ENCODE results near the gene ACTG1. TPM values are rescaled to one million over a fixed set of nuclear protein-coding genes. Genes with fewer than 3 reads are reported as not detected.
A peak's percentile ranks its signal among the peaks of the same experiment; 100 is the strongest.

Gene ACTG1
- total RNA-seq, 1 donor from 2014 or later, result 2,441 TPM

GRCh38 chr17:81514739-81515529, 2.3 kb upstream of the ACTG1 start:
- no peak for DNase-seq (ENCODE audit: extremely low spot score in 2 of 2)
- TF ChIP-seq CTCF (IDR thresholded peaks at IDR 0.05) (no peak), POLR2A (IDR thresholded peaks at IDR 0.05) (peak in 1 of 2 donors; percentile 85), POLR2AphosphoS5 (IDR thresholded peaks at IDR 0.05; ENCODE audit: insufficient read depth in 1 of 2, low read depth in 1 of 2) (peak in 1 of 2 donors; percentile 70)
- H3K4me3 ChIP-seq, result peak overlapping the region; percentile 93 to 99
- peaks cover 63% of the 10 kb centered on the region for H3K4me1 ChIP-seq
- H3K9me3 ChIP-seq, result no peaks in the 10 kb centered on the region
- intact Hi-C loops (cut with DNase I), result loop anchor here (5.0 kb wide), 1 partner anchor 37 kb away; the partner anchor contains the start of gene FAAP100
- H3K27me3 ChIP-seq, result no peaks in the 10 kb centered on the region
- peak overlapping the region; percentile 100 for H3K27ac ChIP-seq
- peaks cover 9 to 24% of the 10 kb centered on the region in 2 donors for H3K36me3 ChIP-seq

GRCh38 chr17:81514489-81514738, 1.8 kb upstream of the ACTG1 start:
- peak overlapping the region; percentile 100 for H3K27ac ChIP-seq
- H3K27me3 ChIP-seq, result no peaks in the 10 kb centered on the region
- H3K4me1 ChIP-seq, result peaks cover 63% of the 10 kb centered on the region
- DNase-seq (ENCODE audit: extremely low spot score in 2 of 2), result no peak
- peaks cover 9 to 29% of the 10 kb centered on the region in 2 donors for H3K36me3 ChIP-seq
- intact Hi-C loops (cut with DNase I), result loop anchor here (5.0 kb wide), 1 partner anchor 38 kb away; the partner anchor contains the start of gene FAAP100
- TF ChIP-seq POLR2AphosphoS5 (IDR thresholded peaks at IDR 0.05; ENCODE audit: insufficient read depth in 1 of 2, low read depth in 1 of 2) (no peak), CTCF (IDR thresholded peaks at IDR 0.05) (no peak), POLR2A (IDR thresholded peaks at IDR 0.05) (no peak)
- H3K9me3 ChIP-seq, result no peaks in the 10 kb centered on the region
- H3K4me3 ChIP-seq, result peak overlapping the region; percentile 93 to 99

GRCh38 chr17:81513753-81514488, 1.3 kb upstream of the ACTG1 start:
- H3K4me1 ChIP-seq, result peaks cover 63% of the 10 kb centered on the region
- peak in 1 of 2 donors; percentile 45 for TF ChIP-seq POLR2AphosphoS5 (IDR thresholded peaks at IDR 0.05; ENCODE audit: insufficient read depth in 1 of 2, low read depth in 1 of 2)
- TF ChIP-seq POLR2A (IDR thresholded peaks at IDR 0.05), result no peak
- H3K27ac ChIP-seq, result peak overlapping the region; percentile 100
- no peaks in the 10 kb centered on the region for H3K27me3 ChIP-seq
- H3K36me3 ChIP-seq, result peaks cover 9 to 34% of the 10 kb centered on the region in 2 donors
- intact Hi-C loops (cut with DNase I), result loop anchor here (5.0 kb wide), 1 partner anchor 38 kb away; the partner anchor contains the start of gene FAAP100
- no peak for DNase-seq (ENCODE audit: extremely low spot score in 2 of 2)
- peak overlapping the region; percentile 93 to 99 for H3K4me3 ChIP-seq
- H3K9me3 ChIP-seq, result no peaks in the 10 kb centered on the region

GRCh38 chr17:81513372-81513752, 763 bp upstream of the ACTG1 start:
- DNase-seq (ENCODE audit: extremely low spot score in 2 of 2), result no peak
- H3K9me3 ChIP-seq, result no peaks in the 10 kb centered on the region

More at GRCh38 chr17:81513372-81513752, 763 bp upstream of the ACTG1 start:
- Histone ChIP-seq H3K36me3 (peaks cover 9 to 37% of the 10 kb centered on the region in 2 donors), H3K4me3 (peak overlapping the region; percentile 93 to 99), H3K27me3 (no peaks in the 10 kb centered on the region), H3K4me1 (peaks cover 63% of the 10 kb centered on the region), H3K27ac (peak overlapping the region; percentile 100)
- intact Hi-C loops (cut with DNase I), result loop anchor here (5.0 kb wide), 1 partner anchor 39 kb away; the partner anchor contains the start of gene FAAP100
- no peak for TF ChIP-seq CTCF (IDR thresholded peaks at IDR 0.05)
- peak; percentile 25 to 28 for TF ChIP-seq POLR2AphosphoS5 (IDR thresholded peaks at IDR 0.05; ENCODE audit: insufficient read depth in 1 of 2, low read depth in 1 of 2)

Measured in vagina (tissue), 2 donors.